Astrocyte of the spinal cord (primary cell): ENCODE results near the gene ALDH1B1.

Experiments used
- DNase-seq: peaks from one replicate; pipeline ENCODE4 v3.0.0; 2011; ENCODE audit warnings: low read depth, low spot score
- H3K4me3 ChIP-seq: 2 replicates; pipeline ENCODE4 v1.5.1; 2011; ENCODE audit warnings: low read depth, mild to moderate bottlenecking, low read length, moderate library complexity
- in situ Hi-C: cut with HindIII; loops from 2 replicates; pipeline ENCODE4 v1.10.0; 2017; ENCODE audit warnings: low sequenced_read_pairs
- TF ChIP-seq, protein P1 (sequence below): IDR thresholded peaks from 2 replicates; pipeline ENCODE4 v1.5.1; 2012; ENCODE audit warnings: low read depth, mild to moderate bottlenecking, low read length, inconsistent platforms

ALDH1B1 gene

DNA sequence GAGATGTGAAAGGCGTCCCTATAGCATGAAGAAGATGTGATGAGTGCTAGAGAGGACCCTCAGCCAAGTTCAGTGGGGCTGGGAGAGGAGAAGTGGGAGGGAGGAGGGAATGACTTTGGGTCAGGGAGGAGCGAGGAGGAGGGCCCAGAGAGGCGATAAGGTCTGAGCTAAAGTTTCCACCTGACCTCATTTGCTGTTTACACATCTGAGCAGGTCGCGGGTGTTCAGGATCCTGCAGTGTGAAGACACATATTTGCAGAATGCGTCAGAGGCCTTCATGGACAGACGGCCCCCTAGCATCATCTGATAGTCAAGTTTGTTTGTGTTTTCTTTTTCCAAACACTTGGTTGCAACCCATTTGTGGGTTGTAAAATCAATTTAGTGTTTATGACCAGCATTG is 50.7 kb downstream of the ALDH1B1 start:
- in situ Hi-C loops = no loop called here
- peak; percentile 14 for DNase-seq
- H3K4me3 ChIP-seq = no peak overlapping the region
- TF ChIP-seq, protein P1, sequence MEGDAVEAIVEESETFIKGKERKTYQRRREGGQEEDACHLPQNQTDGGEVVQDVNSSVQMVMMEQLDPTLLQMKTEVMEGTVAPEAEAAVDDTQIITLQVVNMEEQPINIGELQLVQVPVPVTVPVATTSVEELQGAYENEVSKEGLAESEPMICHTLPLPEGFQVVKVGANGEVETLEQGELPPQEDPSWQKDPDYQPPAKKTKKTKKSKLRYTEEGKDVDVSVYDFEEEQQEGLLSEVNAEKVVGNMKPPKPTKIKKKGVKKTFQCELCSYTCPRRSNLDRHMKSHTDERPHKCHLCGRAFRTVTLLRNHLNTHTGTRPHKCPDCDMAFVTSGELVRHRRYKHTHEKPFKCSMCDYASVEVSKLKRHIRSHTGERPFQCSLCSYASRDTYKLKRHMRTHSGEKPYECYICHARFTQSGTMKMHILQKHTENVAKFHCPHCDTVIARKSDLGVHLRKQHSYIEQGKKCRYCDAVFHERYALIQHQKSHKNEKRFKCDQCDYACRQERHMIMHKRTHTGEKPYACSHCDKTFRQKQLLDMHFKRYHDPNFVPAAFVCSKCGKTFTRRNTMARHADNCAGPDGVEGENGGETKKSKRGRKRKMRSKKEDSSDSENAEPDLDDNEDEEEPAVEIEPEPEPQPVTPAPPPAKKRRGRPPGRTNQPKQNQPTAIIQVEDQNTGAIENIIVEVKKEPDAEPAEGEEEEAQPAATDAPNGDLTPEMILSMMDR = no peak

DNA sequence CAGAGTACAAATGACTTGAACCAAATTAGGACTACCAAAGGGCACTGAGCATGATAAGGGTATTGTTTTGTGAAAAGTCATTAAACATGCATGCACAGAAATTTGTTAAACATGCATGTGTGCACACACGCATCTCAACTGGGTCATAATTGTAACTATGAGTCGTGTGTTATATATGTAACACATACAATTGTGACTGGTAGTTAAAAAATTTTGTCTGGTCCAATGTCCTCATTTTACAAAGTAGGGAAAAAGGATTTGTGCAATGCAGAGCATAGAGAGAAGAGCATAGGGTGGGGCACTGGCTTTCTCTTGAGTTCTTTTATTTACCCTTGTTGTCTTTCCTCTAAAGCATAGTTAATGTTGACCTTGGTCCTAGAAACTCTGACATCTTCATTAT is 51.1 kb downstream of the ALDH1B1 start:
- H3K4me3 ChIP-seq = no peak overlapping the region
- TF ChIP-seq, protein P1 = no peak
- DNase-seq = no peak
- in situ Hi-C loops = no loop called here

DNA sequence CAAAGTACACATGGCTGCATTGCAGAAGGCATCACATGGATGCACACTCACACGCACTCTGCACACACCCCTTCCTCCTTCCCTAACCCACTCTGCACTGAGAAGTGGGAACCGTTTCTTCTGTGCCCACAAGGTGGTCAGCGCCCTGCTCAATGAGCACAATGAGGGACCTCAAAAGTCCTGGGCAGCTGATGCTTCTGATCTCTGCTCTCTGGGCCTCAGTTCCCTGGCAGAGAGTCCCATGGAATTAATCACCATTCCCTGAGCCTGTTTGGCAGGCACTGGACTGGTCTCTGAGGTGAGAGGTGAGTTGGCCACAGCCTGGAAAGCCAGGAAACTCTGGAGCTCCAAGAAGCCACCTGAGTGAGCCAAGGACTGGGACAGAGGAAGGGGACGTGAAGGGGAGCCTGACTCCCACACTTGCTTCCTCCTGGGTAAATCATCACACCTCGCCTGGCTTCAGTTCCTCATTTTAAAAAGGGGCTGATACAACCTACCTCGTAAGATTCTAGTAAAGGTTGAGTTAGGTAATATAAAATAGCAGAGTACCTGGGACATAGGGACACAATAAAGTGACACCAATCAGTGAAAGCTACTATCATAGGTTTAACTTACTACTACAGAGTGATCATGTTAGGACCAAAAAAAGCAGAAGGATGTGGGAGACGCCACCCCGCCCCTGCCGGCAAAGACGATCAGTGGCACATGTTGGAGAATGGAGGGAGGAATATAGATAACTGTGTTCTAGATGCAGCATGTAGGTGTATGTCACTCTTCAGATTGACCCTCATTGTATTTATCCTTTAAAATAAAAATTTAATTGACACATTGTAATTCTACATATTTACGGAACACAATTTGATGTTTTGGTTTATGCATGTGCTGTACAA is 52.9 kb downstream of the ALDH1B1 start:
- TF ChIP-seq, protein P1 = no peak
- in situ Hi-C loops = no loop called here
- H3K4me3 ChIP-seq = no peak overlapping the region
- no peak for DNase-seq

DNA sequence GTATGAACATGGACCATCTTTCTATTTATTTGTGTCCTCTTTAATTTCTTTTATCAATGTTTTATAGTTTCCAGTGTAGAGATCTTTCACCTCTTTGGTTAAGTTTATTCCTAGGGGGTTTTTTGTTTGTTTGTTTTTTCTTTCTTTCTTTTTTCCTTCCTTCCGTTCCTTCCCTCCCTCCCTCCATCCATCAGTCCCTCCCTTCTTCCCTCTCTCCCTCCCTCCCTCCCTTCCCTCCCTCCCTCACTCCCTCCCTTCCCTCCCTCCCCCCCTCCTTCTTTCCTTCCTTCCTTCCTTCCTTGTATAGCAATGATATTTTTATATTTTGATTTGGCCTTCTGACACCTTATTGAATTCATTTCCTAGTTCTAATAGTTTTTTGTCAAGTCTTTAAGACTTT is 55.2 kb downstream of the ALDH1B1 start:
- H3K4me3 ChIP-seq = no peak overlapping the region
- in situ Hi-C loops = no loop called here
- TF ChIP-seq, protein P1 = no peak
- no peak for DNase-seq
